H1 (cell line): ENCODE measurements around the gene LANCL3. TPM values are rescaled to one million over a fixed set of nuclear protein-coding genes. Genes with fewer than 3 reads are reported as not detected.

Source experiments
- CTCF ChIA-PET: fragments of 300-600 bp; sonication (Branson Sonifier 250); formaldehyde crosslinking; loops from one replicate; lab custom pipeline; 2021; ENCODE audit not compliant: partially characterized antibody; lab: Charles Lee
- POLR2A ChIA-PET: fragments of 300-600 bp; sonication (Branson Sonifier 250); formaldehyde crosslinking; loops from one replicate; lab custom pipeline; 2021; ENCODE audit warnings: inconsistent platforms; ENCODE audit not compliant: partially characterized antibody; lab: Charles Lee
- DNase-seq, 2 experiments: peaks; one replicate each; pipeline versions ENCODE4 v3.0.0 to v3.0.0-alpha.2; 2010 to 2022; ENCODE audit warnings: low spot score in 2 of 2, low read depth in 1 of 2, mixed read lengths in 1 of 2
- FAIRE-seq: peaks from 2 replicates; lab custom pipeline; 2011; peaks lifted over from hg19 to GRCh38; lab: Jason Lieb, UNC
- H2AFZ ChIP-seq: 2 replicates; pipeline ENCODE4 v1.8.1; 2012; ENCODE audit warnings: low read length, inconsistent platforms
- H2AK5ac ChIP-seq: 2 replicates; pipeline ENCODE4 v1.6.1; 2013; ENCODE audit warnings: low read depth, low read length
- H2BK120ac ChIP-seq: replicated peaks from 2 replicates; pipeline ENCODE3; 2013; ENCODE audit warnings: low read depth, low read length, inconsistent platforms
- H2BK12ac ChIP-seq: 2 replicates; pipeline ENCODE4 v1.6.1; 2013; ENCODE audit warnings: low read depth, low read length
- H2BK15ac ChIP-seq: 2 replicates; pipeline ENCODE4 v1.6.1; 2013; ENCODE audit warnings: low read length
- H2BK20ac ChIP-seq: 2 replicates; pipeline ENCODE4 v1.6.1; 2013; ENCODE audit warnings: low read length
- H2BK5ac ChIP-seq: 2 replicates; pipeline ENCODE4 v1.6.1; 2013; ENCODE audit warnings: low read depth, low read length
- H3K14ac ChIP-seq: 2 replicates; pipeline ENCODE4 v1.6.1; 2013; ENCODE audit warnings: inconsistent platforms; ENCODE audit not compliant: insufficient read length
- H3K18ac ChIP-seq: 2 replicates; pipeline ENCODE4 v1.6.1; 2013; ENCODE audit warnings: low read length; ENCODE audit errors: extremely low read depth
- H3K23ac ChIP-seq: 2 replicates; pipeline ENCODE4 v1.6.1; 2013; ENCODE audit warnings: inconsistent platforms; ENCODE audit not compliant: insufficient read length
- H3K23me2 ChIP-seq: 2 replicates; pipeline ENCODE4 v1.6.1; 2013; ENCODE audit warnings: low read depth, low read length
- H3K27ac ChIP-seq: 2 replicates; pipeline ENCODE4 v1.6.1; 2011; ENCODE audit warnings: low read depth, low read length, inconsistent platforms
- H3K27me3 ChIP-seq, 4 experiments: replicated peaks in 1 of 4; 1 replicate in 1 of 4; 2 replicates in 3 of 4; pipeline versions ENCODE4 v1.6.1 to v1.8.1; 2011 to 2013; ENCODE audit warnings: low read length in 3 of 4, mild to moderate bottlenecking in 3 of 4, inconsistent platforms in 2 of 4, mixed read lengths in 2 of 4, moderate library complexity in 1 of 4; ENCODE audit not compliant: control insufficient read depth in 3 of 4, insufficient read depth in 3 of 4; ENCODE audit errors: extremely low read depth in 1 of 4
- H3K36me3 ChIP-seq, 4 experiments: 2 replicates each; pipeline versions ENCODE4 v1.6.1 to v1.8.1; 2011 to 2013; ENCODE audit warnings: mild to moderate bottlenecking in 4 of 4, low read length in 3 of 4, moderate library complexity in 2 of 4, control low read depth in 1 of 4, inconsistent platforms in 1 of 4; ENCODE audit not compliant: insufficient read depth in 4 of 4, control insufficient read depth in 2 of 4
- H3K4ac ChIP-seq: replicated peaks from 2 replicates; pipeline ENCODE3; 2013; ENCODE audit warnings: low read length, low read depth, mixed read lengths, inconsistent platforms; ENCODE audit not compliant: insufficient read length
- H3K4me1 ChIP-seq, 4 experiments: replicated peaks in 1 of 4; 1 replicate in 1 of 4; 2 replicates in 3 of 4; pipeline versions ENCODE4 v1.6.1 to v1.8.1; 2011 to 2013; ENCODE audit warnings: low read length in 3 of 4, inconsistent platforms in 2 of 4, mixed read lengths in 1 of 4; ENCODE audit not compliant: insufficient read depth in 4 of 4, control insufficient read depth in 3 of 4
- H3K4me2 ChIP-seq, 2 experiments: 2 replicates each; pipeline versions ENCODE4 v1.6.1 to v1.8.1; 2011 to 2013; ENCODE audit warnings: low read depth in 2 of 2, low read length in 2 of 2, control low read depth in 1 of 2, inconsistent platforms in 1 of 2, mild to moderate bottlenecking in 1 of 2; ENCODE audit not compliant: insufficient read depth in 1 of 2
- H3K4me3 ChIP-seq, 4 experiments: fragments of 200-600, 300-600 bp in 1 of 4; sonication (generic), shearing (Covaris generic), sonication (Bioruptor Twin) in 1 of 4; 2 replicates each; pipeline versions ENCODE4 v1.5.1 to v1.8.1; 2011 to 2016; ENCODE audit warnings: low read length in 4 of 4, low read depth in 3 of 4, control low read depth in 2 of 4, inconsistent platforms in 2 of 4, mild to moderate bottlenecking in 2 of 4, mixed read lengths in 1 of 4, moderate library complexity in 1 of 4; ENCODE audit not compliant: insufficient read depth in 2 of 4; ENCODE audit errors: extremely low read depth in 1 of 4
- H3K56ac ChIP-seq: replicated peaks from 2 replicates; pipeline ENCODE3; 2013; ENCODE audit warnings: low read depth, mild to moderate bottlenecking, mixed read lengths, low read length, inconsistent platforms; ENCODE audit not compliant: insufficient read length
- H3K79me1 ChIP-seq: 2 replicates; pipeline ENCODE4 v1.6.1; 2013; ENCODE audit warnings: low read depth, low read length, control low read depth
- H3K79me2 ChIP-seq, 2 experiments: 2 replicates each; pipeline versions ENCODE4 v1.6.1 to v1.8.1; 2012 to 2013; ENCODE audit warnings: low read length in 2 of 2, mild to moderate bottlenecking in 2 of 2, inconsistent platforms in 1 of 2; ENCODE audit not compliant: insufficient read depth in 2 of 2, control insufficient read depth in 1 of 2
- H3K9ac ChIP-seq, 4 experiments: replicated peaks in 1 of 4; 1 replicate in 1 of 4; 2 replicates in 3 of 4; pipeline versions ENCODE4 v1.6.1 to v1.8.1; 2011 to 2013; ENCODE audit warnings: low read depth in 3 of 4, low read length in 3 of 4, control low read depth in 2 of 4, mild to moderate bottlenecking in 2 of 4, moderate library complexity in 2 of 4, inconsistent platforms in 1 of 4; ENCODE audit errors: extremely low read depth in 1 of 4
- H3K9me3 ChIP-seq, 2 experiments: 2 replicates each; pipeline versions ENCODE4 v1.6.1 to v1.8.1; 2012 to 2013; ENCODE audit warnings: mild to moderate bottlenecking in 2 of 2, moderate library complexity in 2 of 2, control low read depth in 1 of 2, inconsistent platforms in 1 of 2, low read depth in 1 of 2, low read length in 1 of 2, mixed read lengths in 1 of 2; ENCODE audit not compliant: insufficient read depth in 2 of 2
- H4K20me1 ChIP-seq, 2 experiments: replicated peaks in 1 of 2; 2 replicates each; pipeline versions ENCODE3 to v1.8.1; 2011 to 2013; ENCODE audit warnings: inconsistent platforms in 2 of 2, low read length in 2 of 2, mild to moderate bottlenecking in 1 of 2; ENCODE audit not compliant: insufficient read depth in 2 of 2, control insufficient read depth in 1 of 2
- H4K5ac ChIP-seq: 2 replicates; pipeline ENCODE4 v1.6.1; 2013; ENCODE audit warnings: low read length, low read depth, mixed read lengths, inconsistent platforms; ENCODE audit not compliant: insufficient read length
- H4K8ac ChIP-seq: 2 replicates; pipeline ENCODE4 v1.8.0; 2013; ENCODE audit warnings: mild to moderate bottlenecking, moderate library complexity, low read length, inconsistent platforms; ENCODE audit not compliant: insufficient read depth; ENCODE audit errors: extremely low read depth
- H4K91ac ChIP-seq: replicated peaks from 2 replicates; pipeline ENCODE3; 2013; ENCODE audit warnings: low read length, mixed read lengths, inconsistent platforms; ENCODE audit not compliant: insufficient read length
- BRCA1 ChIP-seq: IDR thresholded peaks from 2 replicates; pipeline ENCODE4 v1.6.1; 2012; ENCODE audit warnings: low read depth, low read length, improper control_type of control experiment
- CBX8 ChIP-seq: fragments of 300-800, 300-1000 bp; sonication (generic); IDR thresholded peaks from 2 replicates; pipeline ENCODE4 v1.7.1; 2016; ENCODE audit warnings: low read depth, low read length, borderline replicate concordance
- EZH2 ChIP-seq: fragments of 200-600 bp; sonication (generic); IDR thresholded peaks from 2 replicates; pipeline ENCODE4 v1.7.1; 2012; ENCODE audit warnings: low read depth, mild to moderate bottlenecking, moderate library complexity, low read length, inconsistent platforms; ENCODE audit not compliant: severe bottlenecking
- FOSL1 ChIP-seq: IDR thresholded peaks from 2 replicates; pipeline ENCODE4 v1.6.1; 2011; ENCODE audit warnings: mild to moderate bottlenecking, low read depth, low read length, moderate library complexity; ENCODE audit not compliant: insufficient read depth
- GABPA ChIP-seq: IDR thresholded peaks from 2 replicates; pipeline ENCODE4 v1.6.1; 2011; ENCODE audit warnings: mild to moderate bottlenecking, low read length, moderate library complexity, borderline replicate concordance; ENCODE audit not compliant: insufficient read depth
- KDM4A ChIP-seq: IDR thresholded peaks from one replicate; pipeline ENCODE4 v1.7.1; 2012; ENCODE audit warnings: low read depth, mild to moderate bottlenecking, moderate library complexity, low read length, inconsistent platforms; ENCODE audit not compliant: severe bottlenecking
- POLR2A ChIP-seq, 2 experiments: IDR thresholded peaks; 1 replicate in 1 of 2; 2 replicates in 1 of 2; pipeline ENCODE4 v1.6.1; 2011; ENCODE audit warnings: low read depth in 2 of 2, low read length in 2 of 2, mild to moderate bottlenecking in 2 of 2; ENCODE audit errors: control extremely low read depth in 1 of 2
- RBBP5 ChIP-seq: IDR thresholded peaks from 2 replicates; pipeline ENCODE4 v1.7.1; 2012; ENCODE audit warnings: low read depth, mild to moderate bottlenecking, inconsistent platforms, low read length, moderate library complexity, borderline replicate concordance
- RXRA ChIP-seq: IDR thresholded peaks from 2 replicates; pipeline ENCODE4 v1.6.1; 2011; ENCODE audit warnings: low read depth, mild to moderate bottlenecking, low read length, moderate library complexity; ENCODE audit not compliant: insufficient read depth
- TCF12 ChIP-seq: IDR thresholded peaks from 2 replicates; pipeline ENCODE4 v1.6.1; 2011; ENCODE audit warnings: low read depth, mild to moderate bottlenecking, low read length
- USF2 ChIP-seq: IDR thresholded peaks from 2 replicates; pipeline ENCODE4 v1.6.1; 2011; ENCODE audit warnings: low read length, improper control_type of control experiment
- WGBS, 2 experiments: shearing (Covaris generic) in 1 of 2; methylation state at CpG; one replicate each; pipeline versions ENCODE4 v1.1.6 to v1.1.7; 2013 to 2015; ENCODE audit warnings: low lambda C conversion rate in 2 of 2, mixed read lengths in 2 of 2, inconsistent platforms in 1 of 2, low coverage in 1 of 2, missing lambda C conversion rate in 1 of 2; ENCODE audit not compliant: insufficient replicate concordance in 2 of 2, insufficient coverage in 1 of 2, insufficient read length in 1 of 2; ENCODE audit errors: extremely low coverage in 1 of 2, missing lambda C conversion rate in 1 of 2; 5-methylcytosine and 5-hydroxymethylcytosine counted together
- polyA plus RNA-seq, 7 experiments: library from polyadenylated mRNA; depleted of rRNA in 3 of 7; stranded (reverse) in 5 of 7; unstranded in 2 of 7; fragments of >200 nt in 5 of 7; fragments of 200-250 nt in 2 of 7; gene quantifications; 1 replicate in 5 of 7; 2 replicates in 1 of 7; 4 replicates in 1 of 7; pipeline versions ENCODE4 v1.2.1 to v1.2.3, GENCODE V29; 2011 to 2013; ENCODE audit warnings: missing spikeins in 2 of 7, mixed read lengths in 2 of 7
- total RNA-seq: library from RNA; stranded (reverse); fragmentation: NEBNext Ultra II Directional; extraction: Animal tissue kit (Norgen Biotek cat#: 25700); gene quantifications from 2 replicates; pipeline ENCODE4 v1.2.1, GENCODE V29; 2021

LANCL3 gene
- total and polyA plus RNA-seq, 2 of the 8 experiments (the other 6 are each of a cell fraction or from before 2014, with no cell fraction given) = 0.11 to 0.37 TPM

GRCh38 chrX:37652589-37653231 lies 81.2 kb downstream of the LANCL3 start:
- ChIA-PET POLR2A (no interaction called here), CTCF (interaction anchor here (0.9 kb wide), 1 partner anchor 91 kb away, joined by 3 read pairs; no protein-coding TSS in a partner anchor)
- no peaks in the 10 kb centered on the region for H4K20me1 ChIP-seq

More at GRCh38 chrX:37652589-37653231, 81.2 kb downstream of the LANCL3 start:
- H3K23me2 ChIP-seq = no peaks in the 10 kb centered on the region
- no peaks in the 10 kb centered on the region; a peak in 1 of 7 replicates for H3K4me1 ChIP-seq
- no peak overlapping the region; the same call in 1 of the 2 replicates for H2AFZ ChIP-seq
- WGBS, 2 experiments = 98% methylated on average over 7 of the region's 8 CpGs; no CpG with 5 or more reads in 1 of the 2 experiments
- no peak overlapping the region for H3K18ac ChIP-seq
- H2BK12ac ChIP-seq = no peak overlapping the region
- H3K27ac ChIP-seq = no peak overlapping the region
- H3K9ac ChIP-seq = no peak overlapping the region
- H4K8ac ChIP-seq = no peak overlapping the region
- H2BK20ac ChIP-seq = no peak overlapping the region
- DNase-seq (no peak), FAIRE-seq (no peak)
- H3K56ac ChIP-seq = no peak overlapping the region
- H2BK5ac ChIP-seq = no peak overlapping the region
- no peak overlapping the region for H2BK15ac ChIP-seq
- no peak overlapping the region for H3K14ac ChIP-seq
- H3K36me3 ChIP-seq = no peaks in the 10 kb centered on the region
- H3K27me3 ChIP-seq = no peaks in the 10 kb centered on the region
- H4K5ac ChIP-seq = no peak overlapping the region
- H3K79me1 ChIP-seq = no peaks in the 10 kb centered on the region
- no peak overlapping the region for H3K4ac ChIP-seq
- no peak overlapping the region for H4K91ac ChIP-seq
- no peaks in the 10 kb centered on the region for H3K9me3 ChIP-seq
- H3K4me2 ChIP-seq = no peak overlapping the region
- H3K79me2 ChIP-seq = no peaks in the 10 kb centered on the region
- H2AK5ac ChIP-seq = no peak overlapping the region
- no peak overlapping the region for H3K23ac ChIP-seq
- H2BK120ac ChIP-seq = no peak overlapping the region
- TF ChIP-seq EZH2 (no peak), CBX8 (no peak), POLR2A (IDR thresholded peaks at IDR 0.05; ENCODE audit: control extremely low read depth in 1 of 2, low read depth in 2 of 2, low read length in 2 of 2) (no peak), RXRA (no peak), BRCA1 (no peak), FOSL1 (no peak), KDM4A (no peak), USF2 (no peak), GABPA (no peak), RBBP5 (no peak), TCF12 (no peak)
- no peak overlapping the region for H3K4me3 ChIP-seq
